Osteoblast (primary cell): ENCODE measurements around the gene LYST. TPM values are rescaled to one million over a fixed set of nuclear protein-coding genes. Genes with fewer than 3 reads are reported as not detected.
A peak's percentile ranks its signal among the peaks of the same experiment; 100 is the strongest.

ENCODE experiments used
- DNase-seq: peaks from one replicate; pipeline ENCODE4 v3.0.0; 2011; ENCODE audit warnings: low spot score, mixed read lengths; ENCODE audit not compliant: insufficient read length; ENCODE audit errors: missing footprints
- H2AFZ ChIP-seq: 2 replicates; pipeline ENCODE4 v1.6.0; 2011; ENCODE audit warnings: mild to moderate bottlenecking, low read length
- H3K27ac ChIP-seq: 2 replicates; pipeline ENCODE4 v1.5.1; 2011; ENCODE audit warnings: mild to moderate bottlenecking, low read depth, low read length, moderate library complexity
- H3K27me3 ChIP-seq: 2 replicates; pipeline ENCODE4 v1.6.0; 2012; ENCODE audit warnings: mild to moderate bottlenecking, control low read depth, inconsistent platforms, low read length, moderate library complexity; ENCODE audit not compliant: insufficient read depth
- H3K36me3 ChIP-seq: 2 replicates; pipeline ENCODE4 v1.5.1; 2011; ENCODE audit warnings: mild to moderate bottlenecking, low read length, control low read depth, moderate library complexity; ENCODE audit not compliant: insufficient read depth
- H3K4me1 ChIP-seq: 2 replicates; pipeline ENCODE4 v1.5.1; 2011; ENCODE audit warnings: mild to moderate bottlenecking, low read length, control low read depth, moderate library complexity; ENCODE audit not compliant: insufficient read depth
- H3K4me2 ChIP-seq: 2 replicates; pipeline ENCODE4 v1.6.0; 2011; ENCODE audit warnings: mild to moderate bottlenecking, low read length; ENCODE audit not compliant: insufficient read depth
- H3K4me3 ChIP-seq: fragments of 200-600 bp; sonication (generic); 3 replicates; pipeline ENCODE4 v1.5.1; 2012; ENCODE audit warnings: mild to moderate bottlenecking, low read length, inconsistent platforms; ENCODE audit not compliant: insufficient read depth
- H3K79me2 ChIP-seq: 2 replicates; pipeline ENCODE4 v1.6.0; 2012; ENCODE audit warnings: mild to moderate bottlenecking, low read length, control low read depth, inconsistent platforms; ENCODE audit not compliant: insufficient read depth
- H3K9me3 ChIP-seq: 2 replicates; pipeline ENCODE4 v1.5.1; 2011; ENCODE audit warnings: low read depth, low read length, control low read depth
- H4K20me1 ChIP-seq: 2 replicates; pipeline ENCODE4 v1.6.0; 2012; ENCODE audit warnings: mild to moderate bottlenecking, low read length, control low read depth; ENCODE audit not compliant: insufficient read depth
- CTCF ChIP-seq: IDR thresholded peaks from 2 replicates; pipeline ENCODE4 v1.5.1; 2011; ENCODE audit warnings: mild to moderate bottlenecking, low read depth, low read length, moderate library complexity; ENCODE audit errors: extremely low read depth
- total RNA-seq: library from RNA; depleted of rRNA; stranded (reverse); fragments of >200 nt; gene quantifications from 2 replicates; pipeline ENCODE4 v1.2.3, GENCODE V29; 2012

LYST gene
- total RNA-seq, 1 donor, result 63.0 TPM

DNA sequence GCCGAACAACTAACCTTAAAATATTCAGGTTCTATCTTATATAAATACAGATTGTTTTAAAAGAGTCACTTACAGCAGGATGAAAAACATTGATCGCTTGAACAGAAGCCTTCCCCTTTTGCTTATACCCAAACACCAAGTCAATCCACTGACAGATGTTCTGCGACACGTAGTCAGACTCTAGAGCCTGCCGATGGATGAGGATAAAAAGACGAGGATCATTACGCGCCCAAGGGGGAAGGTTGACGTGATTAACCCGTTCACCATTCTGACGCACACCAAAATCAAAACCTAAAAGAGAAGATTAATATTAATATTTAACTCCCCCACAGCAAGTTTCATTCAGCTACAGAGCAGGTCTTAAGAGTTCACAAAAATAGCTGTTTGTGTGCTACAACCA, 157.7 kb downstream of the LYST start:
- Histone ChIP-seq H3K4me3 (no peak overlapping the region), H3K27me3 (no peaks in the 10 kb centered on the region), H3K36me3 (peaks cover 3% of the 10 kb centered on the region), H3K27ac (peak overlapping the region; percentile 66), H3K4me1 (peaks cover 11% of the 10 kb centered on the region), H4K20me1 (no peaks in the 10 kb centered on the region), H3K4me2 (no peak overlapping the region), H3K9me3 (no peaks in the 10 kb centered on the region), H3K79me2 (no peaks in the 10 kb centered on the region), H2AFZ (no peak overlapping the region)
- TF ChIP-seq CTCF, result no peak
- DNase-seq, result no peak

GRCh38 chr1:235708390-235708962, 158.2 kb downstream of the LYST start:
- H4K20me1 ChIP-seq, result no peaks in the 10 kb centered on the region
- H3K27ac ChIP-seq, result peak overlapping the region; percentile 66

DNA sequence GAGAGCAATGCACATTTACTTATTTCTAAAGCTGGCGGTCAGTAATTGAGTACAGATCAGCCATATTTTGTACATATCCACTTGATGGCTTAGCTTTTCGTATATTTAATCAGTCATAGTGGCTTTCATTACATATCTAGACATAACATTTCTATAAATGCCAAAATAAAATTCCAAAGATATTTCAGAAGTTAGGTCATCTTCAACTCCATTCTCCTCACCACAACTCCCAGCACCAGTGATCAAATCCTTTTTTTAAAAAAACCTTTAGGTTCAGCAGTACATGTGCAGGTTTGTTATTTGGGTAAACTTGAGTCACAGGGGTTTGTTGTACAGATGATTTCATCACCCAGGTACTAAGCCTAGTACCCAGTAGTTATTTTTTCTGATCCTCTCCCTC, 163.2 kb downstream of the LYST start:
- no peak overlapping the region for H2AFZ ChIP-seq
- H3K4me2 ChIP-seq, result peak overlapping the region; percentile 14
- no peak for TF ChIP-seq CTCF
- H4K20me1 ChIP-seq, result no peaks in the 10 kb centered on the region
- peak overlapping the region; percentile 14 for H3K27ac ChIP-seq
- no peak overlapping the region for H3K4me3 ChIP-seq
- no peak for DNase-seq
- no peaks in the 10 kb centered on the region for H3K79me2 ChIP-seq
- H3K36me3 ChIP-seq, result peaks cover 10% of the 10 kb centered on the region
- H3K27me3 ChIP-seq, result no peaks in the 10 kb centered on the region
- H3K9me3 ChIP-seq, result no peaks in the 10 kb centered on the region
- H3K4me1 ChIP-seq, result peaks cover 9% of the 10 kb centered on the region

More at GRCh38 chr1:235708390-235708962, 158.2 kb downstream of the LYST start:
- Histone ChIP-seq H3K4me3 (no peak overlapping the region), H3K9me3 (no peaks in the 10 kb centered on the region), H3K36me3 (no peaks in the 10 kb centered on the region), H3K27me3 (no peaks in the 10 kb centered on the region), H3K79me2 (no peaks in the 10 kb centered on the region), H3K4me2 (peak overlapping the region; percentile 48), H2AFZ (peak overlapping the region; percentile 7), H3K4me1 (peaks cover 11% of the 10 kb centered on the region)
- TF ChIP-seq CTCF, result no peak
- DNase-seq, result no peak

- H3K9me3 ChIP-seq, result no peaks in the 10 kb centered on the region
- no peaks in the 10 kb centered on the region for H3K27me3 ChIP-seq
- no peak overlapping the region for H3K27ac ChIP-seq
- no peaks in the 10 kb centered on the region for H3K79me2 ChIP-seq
- no peaks in the 10 kb centered on the region for H4K20me1 ChIP-seq
- peaks cover 10% of the 10 kb centered on the region for H3K36me3 ChIP-seq
- H3K4me3 ChIP-seq, result no peak overlapping the region
- no peak overlapping the region for H3K4me2 ChIP-seq
- TF ChIP-seq CTCF, result no peak
- H3K4me1 ChIP-seq, result peaks cover 4% of the 10 kb centered on the region
- no peak overlapping the region for H2AFZ ChIP-seq
- no peak for DNase-seq
These were observed 164.3 kb downstream of the LYST start for GRCh38 chr1:235702412-235702811.
